Measurements from ENCODE around the gene VAV1. TPM values are rescaled to one million over a fixed set of nuclear protein-coding genes. Genes with fewer than 3 reads are reported as not detected.

VAV1 gene
- total RNA-seq, 1 experiment from 2014 or later, result 3.0 TPM

- ChIA-PET CTCF (no interaction called here), POLR2A (ENCODE audit: unreplicated experiment) (no interaction called here)
- DNase-seq (no peak), ATAC-seq (no peak)
- H2AFZ ChIP-seq (ENCODE audit: low read length), result no peak overlapping the region
- H3K27me3 ChIP-seq (ENCODE audit: low read length), result peaks cover 42% of the 10 kb centered on the region
- intact Hi-C loops (cut with micrococcal nuclease), result no loop called here
- H3K9me2 ChIP-seq (replicated peaks; ENCODE audit: low read length), result no peaks in the 10 kb centered on the region
- no peaks in the 10 kb centered on the region for H3K4me1 ChIP-seq (ENCODE audit: insufficient read depth, low read length)
- H4K20me1 ChIP-seq (ENCODE audit: low read length), result no peaks in the 10 kb centered on the region
- H3K36me3 ChIP-seq (ENCODE audit: low read depth, low read length), result no peaks in the 10 kb centered on the region
- no peak overlapping the region for H3K27ac ChIP-seq (ENCODE audit: low read length)
- H3K9me3 ChIP-seq (ENCODE audit: low read length), result no peaks in the 10 kb centered on the region
- no peak overlapping the region for H3K9ac ChIP-seq (ENCODE audit: low read length)
- H3K4me2 ChIP-seq (ENCODE audit: low read length), result no peak overlapping the region
- BruUV-seq (replicated peaks), result no TSS peak
- H3K79me2 ChIP-seq (ENCODE audit: low read length), result no peaks in the 10 kb centered on the region
- no peaks in the 10 kb centered on the region for H3F3A ChIP-seq (ENCODE audit: low read length, unreplicated experiment)
- H3K4me3 ChIP-seq (ENCODE audit: low read length), result no peak overlapping the region
- TF ChIP-seq EZH2 (IDR thresholded peaks at IDR 0.05; ENCODE audit: low read length, unreplicated experiment), result no peak
- TF ChIP-seq, protein P1, sequence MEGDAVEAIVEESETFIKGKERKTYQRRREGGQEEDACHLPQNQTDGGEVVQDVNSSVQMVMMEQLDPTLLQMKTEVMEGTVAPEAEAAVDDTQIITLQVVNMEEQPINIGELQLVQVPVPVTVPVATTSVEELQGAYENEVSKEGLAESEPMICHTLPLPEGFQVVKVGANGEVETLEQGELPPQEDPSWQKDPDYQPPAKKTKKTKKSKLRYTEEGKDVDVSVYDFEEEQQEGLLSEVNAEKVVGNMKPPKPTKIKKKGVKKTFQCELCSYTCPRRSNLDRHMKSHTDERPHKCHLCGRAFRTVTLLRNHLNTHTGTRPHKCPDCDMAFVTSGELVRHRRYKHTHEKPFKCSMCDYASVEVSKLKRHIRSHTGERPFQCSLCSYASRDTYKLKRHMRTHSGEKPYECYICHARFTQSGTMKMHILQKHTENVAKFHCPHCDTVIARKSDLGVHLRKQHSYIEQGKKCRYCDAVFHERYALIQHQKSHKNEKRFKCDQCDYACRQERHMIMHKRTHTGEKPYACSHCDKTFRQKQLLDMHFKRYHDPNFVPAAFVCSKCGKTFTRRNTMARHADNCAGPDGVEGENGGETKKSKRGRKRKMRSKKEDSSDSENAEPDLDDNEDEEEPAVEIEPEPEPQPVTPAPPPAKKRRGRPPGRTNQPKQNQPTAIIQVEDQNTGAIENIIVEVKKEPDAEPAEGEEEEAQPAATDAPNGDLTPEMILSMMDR (conservative IDR thresholded peaks at IDR 0.05; ENCODE audit: low read depth, low read length), result no peak
- no peak for TF ChIP-seq EZH2phosphoT487 (IDR thresholded peaks at IDR 0.05; ENCODE audit: borderline replicate concordance, low read length)
These were observed 102.7 kb downstream of the VAV1 start for GRCh38 chr19:6875218-6875617.

DNA sequence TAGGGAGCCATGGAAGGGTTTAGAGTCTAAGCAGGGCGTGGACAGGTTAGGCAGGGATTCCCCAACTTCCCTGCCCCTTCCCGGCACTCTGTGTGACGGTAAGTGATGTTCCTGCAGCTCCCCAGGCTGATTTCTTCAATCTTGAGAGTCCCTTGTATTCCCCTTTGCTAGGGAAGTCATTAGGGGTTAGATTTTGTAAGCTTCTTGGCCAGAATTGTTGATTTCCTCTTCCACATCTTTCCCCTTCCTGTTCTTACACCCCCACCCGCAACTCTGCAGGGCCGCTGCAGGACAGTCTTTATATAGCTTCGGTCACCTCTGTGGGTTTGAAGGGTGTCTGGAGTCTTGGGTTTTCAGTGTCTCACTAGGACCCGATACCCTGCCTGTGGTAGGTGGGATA lies 104.2 kb downstream of the VAV1 start:
- Histone ChIP-seq H3K9me3 (ENCODE audit: low read length) (no peaks in the 10 kb centered on the region), H2AFZ (ENCODE audit: low read length) (no peak overlapping the region), H3F3A (ENCODE audit: low read length, unreplicated experiment) (no peaks in the 10 kb centered on the region), H4K20me1 (ENCODE audit: low read length) (no peaks in the 10 kb centered on the region), H3K9ac (ENCODE audit: low read length) (no peak overlapping the region), H3K27ac (ENCODE audit: low read length) (no peak overlapping the region), H3K9me2 (replicated peaks; ENCODE audit: low read length) (no peaks in the 10 kb centered on the region), H3K79me2 (ENCODE audit: low read length) (no peaks in the 10 kb centered on the region), H3K27me3 (ENCODE audit: low read length) (peaks cover 54% of the 10 kb centered on the region), H3K4me2 (ENCODE audit: low read length) (no peak overlapping the region), H3K36me3 (ENCODE audit: low read depth, low read length) (no peaks in the 10 kb centered on the region), H3K4me3 (ENCODE audit: low read length) (no peak overlapping the region), H3K4me1 (ENCODE audit: insufficient read depth, low read length) (no peaks in the 10 kb centered on the region)
- ATAC-seq (no peak), DNase-seq (no peak)
- intact Hi-C loops (cut with micrococcal nuclease), result no loop called here
- TF ChIP-seq EZH2 (IDR thresholded peaks at IDR 0.05; ENCODE audit: low read length, unreplicated experiment) (no peak), EZH2phosphoT487 (IDR thresholded peaks at IDR 0.05; ENCODE audit: borderline replicate concordance, low read length) (no peak)
- TF ChIP-seq, protein P1 (conservative IDR thresholded peaks at IDR 0.05; ENCODE audit: low read depth, low read length), result no peak
- no TSS peak for BruUV-seq (replicated peaks)
- CTCF ChIA-PET, result no interaction called here
- POLR2A ChIA-PET (ENCODE audit: unreplicated experiment), result no interaction called here

DNA sequence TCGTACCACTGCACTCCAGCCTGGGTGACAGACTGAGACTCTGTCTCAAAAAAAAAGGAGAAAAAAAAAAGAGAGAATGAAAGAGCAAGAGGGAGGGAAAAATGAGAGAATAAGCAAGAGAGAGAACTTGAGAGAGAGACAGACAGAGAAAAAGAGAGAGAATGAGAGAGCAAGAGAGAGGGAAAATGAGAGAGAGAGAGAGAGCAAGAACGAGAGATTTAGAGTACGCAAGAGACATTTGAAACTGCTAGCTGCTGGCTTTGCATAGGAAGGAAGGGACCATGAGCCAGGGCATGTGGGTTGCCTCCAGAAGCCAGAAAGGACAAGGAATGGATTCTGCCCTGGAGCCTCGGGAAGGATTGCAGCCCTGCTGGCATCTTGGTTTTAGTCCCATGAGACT lies 105.3 kb downstream of the VAV1 start:
- no TSS peak for BruUV-seq (replicated peaks)
- Histone ChIP-seq H3K9me2 (replicated peaks; ENCODE audit: low read length) (no peaks in the 10 kb centered on the region), H4K20me1 (ENCODE audit: low read length) (no peaks in the 10 kb centered on the region)

More for the DNA sequence above, 105.3 kb downstream of the VAV1 start:
- Histone ChIP-seq H3K4me2 (ENCODE audit: low read length) (no peak overlapping the region), H3K4me1 (ENCODE audit: insufficient read depth, low read length) (no peaks in the 10 kb centered on the region), H3K79me2 (ENCODE audit: low read length) (no peaks in the 10 kb centered on the region), H3K4me3 (ENCODE audit: low read length) (no peak overlapping the region), H2AFZ (ENCODE audit: low read length) (no peak overlapping the region), H3K9me3 (ENCODE audit: low read length) (no peaks in the 10 kb centered on the region), H3K27me3 (ENCODE audit: low read length) (peaks cover 63% of the 10 kb centered on the region), H3K9ac (ENCODE audit: low read length) (no peak overlapping the region), H3K36me3 (ENCODE audit: low read depth, low read length) (no peaks in the 10 kb centered on the region), H3F3A (ENCODE audit: low read length, unreplicated experiment) (no peaks in the 10 kb centered on the region), H3K27ac (ENCODE audit: low read length) (no peak overlapping the region)
- no peak for ATAC-seq
- TF ChIP-seq EZH2 (IDR thresholded peaks at IDR 0.05; ENCODE audit: low read length, unreplicated experiment) (no peak), EZH2phosphoT487 (IDR thresholded peaks at IDR 0.05; ENCODE audit: borderline replicate concordance, low read length) (no peak)
- TF ChIP-seq, protein P1 (conservative IDR thresholded peaks at IDR 0.05; ENCODE audit: low read depth, low read length), result no peak
- no peak for DNase-seq
- intact Hi-C loops (cut with micrococcal nuclease), result no loop called here
- ChIA-PET CTCF (no interaction called here), POLR2A (ENCODE audit: unreplicated experiment) (no interaction called here)
